Spleen (tissue), 7 donors: ENCODE results near the gene AARS1.
"Not testable (repeated sequence)": the region's sequence is repeated elsewhere in the genome, so short reads cannot be mapped to it uniquely, and the experiment has no call there.

Source experiments
- POLR2A ChIP-seq, 3 donors: fragments of 450-650 bp; IDR thresholded peaks; one replicate each; pipeline ENCODE4 v1.5.1; 2017; ENCODE audit warnings: antibody characterized with exemption in 3 of 3, mild to moderate bottlenecking in 1 of 3
- POLR2AphosphoS5 ChIP-seq, 3 donors: sonication (generic); formaldehyde crosslinking; IDR thresholded peaks; one replicate each; pipeline ENCODE4 v1.5.1; 2017; ENCODE audit warnings: antibody characterized with exemption in 3 of 3
- TF ChIP-seq, protein P1 (sequence below), 11 experiments: fragments of 200-600 bp in 7 of 11; fragments of 450-650 bp in 4 of 11; sonication (generic) in 4 of 11; IDR thresholded peaks in 8 of 11; conservative IDR thresholded peaks in 3 of 11; 1 replicate in 7 of 11; 2 replicates in 4 of 11; pipeline versions ENCODE4 v1.4.0 to v1.8.0; 2016 to 2021; ENCODE audit warnings: antibody characterized with exemption in 11 of 11, inconsistent platforms in 4 of 11, mild to moderate bottlenecking in 1 of 11
- donor health status: DM: no; HTN: no; CAD: no; lungs with moderate emphysema.
- donor health status: DM: no; HTN: no; CAD: no.
- donor health status: DM: no; HTN: no; CAD: no.

DNA sequence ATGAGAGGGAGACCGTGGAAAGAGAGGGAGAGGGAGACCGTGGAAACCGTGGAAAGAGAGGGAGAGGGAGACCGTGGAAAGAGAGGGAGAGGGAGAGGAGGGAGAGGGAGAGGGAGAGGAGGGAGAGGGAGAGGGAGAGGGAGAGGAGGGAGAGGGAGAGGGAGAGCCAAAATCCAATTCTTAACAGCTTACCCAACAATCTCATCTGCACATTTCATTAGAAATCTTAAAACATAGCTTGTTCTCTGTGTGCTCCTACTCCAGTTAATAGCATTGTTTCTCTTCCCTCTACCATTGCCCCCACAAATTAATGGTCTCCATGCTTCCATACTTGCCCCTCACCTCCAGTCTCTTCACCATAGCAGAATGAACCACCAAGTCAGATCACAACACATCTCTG is 63.9 kb downstream of the AARS1 start:
- TF ChIP-seq, protein P1, sequence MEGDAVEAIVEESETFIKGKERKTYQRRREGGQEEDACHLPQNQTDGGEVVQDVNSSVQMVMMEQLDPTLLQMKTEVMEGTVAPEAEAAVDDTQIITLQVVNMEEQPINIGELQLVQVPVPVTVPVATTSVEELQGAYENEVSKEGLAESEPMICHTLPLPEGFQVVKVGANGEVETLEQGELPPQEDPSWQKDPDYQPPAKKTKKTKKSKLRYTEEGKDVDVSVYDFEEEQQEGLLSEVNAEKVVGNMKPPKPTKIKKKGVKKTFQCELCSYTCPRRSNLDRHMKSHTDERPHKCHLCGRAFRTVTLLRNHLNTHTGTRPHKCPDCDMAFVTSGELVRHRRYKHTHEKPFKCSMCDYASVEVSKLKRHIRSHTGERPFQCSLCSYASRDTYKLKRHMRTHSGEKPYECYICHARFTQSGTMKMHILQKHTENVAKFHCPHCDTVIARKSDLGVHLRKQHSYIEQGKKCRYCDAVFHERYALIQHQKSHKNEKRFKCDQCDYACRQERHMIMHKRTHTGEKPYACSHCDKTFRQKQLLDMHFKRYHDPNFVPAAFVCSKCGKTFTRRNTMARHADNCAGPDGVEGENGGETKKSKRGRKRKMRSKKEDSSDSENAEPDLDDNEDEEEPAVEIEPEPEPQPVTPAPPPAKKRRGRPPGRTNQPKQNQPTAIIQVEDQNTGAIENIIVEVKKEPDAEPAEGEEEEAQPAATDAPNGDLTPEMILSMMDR (IDR thresholded peaks at IDR 0.05 in 8 of 11, conservative IDR thresholded peaks at IDR 0.05 in 3 of 11), result not testable (repeated sequence)
- not testable (repeated sequence) for TF ChIP-seq POLR2A, POLR2AphosphoS5 (IDR thresholded peaks at IDR 0.05)
